Naive thymus-derived CD8-positive, alpha-beta T cell (primary cell): ENCODE data around the gene SAMD8. TPM values are rescaled to one million over a fixed set of nuclear protein-coding genes. Genes with fewer than 3 reads are reported as not detected.
A peak's percentile ranks its signal among the peaks of the same experiment; 100 is the strongest.

Experiments used
- ATAC-seq, 2 donors: fragments of 150-1000 bp; cut with Tn5 transposase in 1 of 2; sonication (Bioruptor Pico), chemical (Tn5 transposase) in 1 of 2; 1 replicate in 1 of 2; 2 replicates in 1 of 2; pipeline ENCODE4 v1.10.0; 2021; ENCODE audit warnings: mild to moderate bottlenecking in 2 of 2, moderate library complexity in 2 of 2
- POLR2A ChIA-PET: fragments of 350-600 bp; sonication (Branson Sonifier 250); formaldehyde crosslinking; loops from one replicate; lab custom pipeline; 2021; ENCODE audit warnings: antibody characterized with exemption; lab: Charles Lee
- DNase-seq, 10 donors: peaks; one replicate each; pipeline versions ENCODE4 v3.0.0 to v3.0.0-alpha.2; 2020 to 2022
- H3K27ac Mint-ChIP-seq, 10 donors: one replicate each; pipeline ENCODE4 v1.8.0; 2020 to 2022; ENCODE audit warnings: mild to moderate bottlenecking in 10 of 10, mixed read lengths in 10 of 10, moderate library complexity in 4 of 10, inconsistent platforms in 1 of 10
- H3K27me3 Mint-ChIP-seq, 5 donors: one replicate each; pipeline ENCODE4 v1.8.0; 2021 to 2022; ENCODE audit warnings: mixed read lengths in 5 of 5
- H3K36me3 Mint-ChIP-seq, 3 donors: one replicate each; pipeline ENCODE4 v1.8.0; 2020 to 2022; ENCODE audit warnings: mixed read lengths in 3 of 3, mild to moderate bottlenecking in 2 of 3, inconsistent platforms in 1 of 3
- H3K4me1 Mint-ChIP-seq, 4 donors: one replicate each; pipeline ENCODE4 v1.8.0; 2021 to 2022; ENCODE audit warnings: mixed read lengths in 4 of 4
- H3K4me3 Mint-ChIP-seq, 10 donors: one replicate each; pipeline ENCODE4 v1.8.0; 2020 to 2022; ENCODE audit warnings: mild to moderate bottlenecking in 10 of 10, mixed read lengths in 10 of 10, moderate library complexity in 6 of 10, inconsistent platforms in 1 of 10
- H3K9me3 Mint-ChIP-seq, 9 donors: one replicate each; pipeline ENCODE4 v1.8.0; 2020 to 2022; ENCODE audit warnings: mixed read lengths in 9 of 9, mild to moderate bottlenecking in 3 of 9, inconsistent platforms in 1 of 9, moderate library complexity in 1 of 9
- polyA plus RNA-seq, 3 donors: library from polyadenylated mRNA; unstranded; fragments of 300-500 nt; fragmentation: Illumina TruSeq; gene quantifications; one replicate each; pipeline ENCODE4 v1.2.3, GENCODE V29; 2021
- total RNA-seq, 8 experiments: library from RNA in 2 of 8; stranded (reverse) in 2 of 8; gene quantifications; one replicate each; pipeline ENCODE4 v1.2.3 and lab custom pipeline; 2021 to 2026

The SAMD8 gene
- total and polyA plus RNA-seq, 5 experiments from 2014 or later: 6.3 to 23.9 (median 10.6) TPM

- Mint-ChIP-seq H3K27ac (peak overlapping the region in 9 of 10 donors; percentile 8 to 89 (median 30)), H3K4me1 (peaks cover 22 to 50% (median 45%) of the 10 kb centered on the region in 4 donors), H3K27me3 (no peaks in the 10 kb centered on the region), H3K36me3 (peaks cover 3 to 9% (median 5%) of the 10 kb centered on the region in 3 donors), H3K4me3 (peak overlapping the region in 1 of 10 donors; percentile 7), H3K9me3 (peaks cover 0 to 7% (median 0%) of the 10 kb centered on the region in 9 donors)
- POLR2A ChIA-PET: interaction anchor here (0.5 to 1.6 kb wide), 2 partner anchors 27 to 356 kb away, joined by 3 read pairs; no protein-coding TSS in a partner anchor
- ATAC-seq (peak in 1 of 2 donors; percentile 38), DNase-seq (no peak)
Observed at GRCh38 chr10:75137533-75138438, 26.3 kb downstream of the SAMD8 start.

GRCh38 chr10:75140246-75140645 is 28.8 kb downstream of the SAMD8 start:
- Mint-ChIP-seq H3K4me1 (peaks cover 29 to 61% (median 60%) of the 10 kb centered on the region in 4 donors), H3K27ac (peak overlapping the region in 5 of 10 donors; percentile 12 to 72 (median 51))
- POLR2A ChIA-PET: no interaction called here

GRCh38 chr10:75143353-75143752 is 31.9 kb downstream of the SAMD8 start:
- H3K9me3 Mint-ChIP-seq: no peaks in the 10 kb centered on the region
- POLR2A ChIA-PET: interaction anchor here (0.6 to 0.7 kb wide), 2 partner anchors 67 to 147 kb away, joined by 4 to 5 read pairs; no protein-coding TSS in a partner anchor
- H3K27ac Mint-ChIP-seq: peak overlapping the region; percentile 12 to 86 (median 78)
- peaks cover 22 to 52% (median 50%) of the 10 kb centered on the region in 4 donors for H3K4me1 Mint-ChIP-seq
- peak overlapping the region in 2 of 10 donors; percentile 24 to 32 for H3K4me3 Mint-ChIP-seq
- ATAC-seq (no peak), DNase-seq (no peak)
- H3K36me3 Mint-ChIP-seq: peaks cover 0 to 5% (median 3%) of the 10 kb centered on the region in 3 donors
- H3K27me3 Mint-ChIP-seq: no peaks in the 10 kb centered on the region

More at GRCh38 chr10:75140246-75140645, 28.8 kb downstream of the SAMD8 start:
- ATAC-seq (no peak), DNase-seq (no peak)
- Mint-ChIP-seq H3K27me3 (no peaks in the 10 kb centered on the region), H3K36me3 (peaks cover 0 to 5% (median 3%) of the 10 kb centered on the region in 3 donors), H3K4me3 (no peak overlapping the region), H3K9me3 (no peaks in the 10 kb centered on the region)

- DNase-seq (peak in 4 of 10 donors; percentile 3 to 21 (median 10)), ATAC-seq (peak; percentile 65 to 69)
- Mint-ChIP-seq H3K4me3 (peak overlapping the region in 8 of 10 donors; percentile 4 to 67 (median 42)), H3K27ac (peak overlapping the region in 8 of 10 donors; percentile 17 to 88 (median 66)), H3K9me3 (no peaks in the 10 kb centered on the region), H3K27me3 (no peaks in the 10 kb centered on the region), H3K4me1 (peaks cover 21 to 49% (median 47%) of the 10 kb centered on the region in 4 donors), H3K36me3 (peaks cover 1 to 8% (median 4%) of the 10 kb centered on the region in 3 donors)
- POLR2A ChIA-PET: interaction anchor here (0.5 to 0.7 kb wide), 2 partner anchors 19 to 479 kb away, joined by 3 read pairs; no protein-coding TSS in a partner anchor
Observed at GRCh38 chr10:75145590-75145989, 34.1 kb downstream of the SAMD8 start.

- ATAC-seq: no peak
- Mint-ChIP-seq H3K36me3 (peaks cover 4 to 16% (median 5%) of the 10 kb centered on the region in 3 donors), H3K4me1 (peaks cover 22 to 51% (median 47%) of the 10 kb centered on the region in 4 donors), H3K27ac (no peak overlapping the region), H3K9me3 (no peaks in the 10 kb centered on the region), H3K4me3 (peak overlapping the region in 1 of 10 donors; percentile 27), H3K27me3 (no peaks in the 10 kb centered on the region)
- no peak for DNase-seq
- POLR2A ChIA-PET: no interaction called here
Observed at GRCh38 chr10:75146780-75147179, 35.3 kb downstream of the SAMD8 start.

GRCh38 chr10:75150656-75151055 is 39.2 kb downstream of the SAMD8 start:
- H3K9me3 Mint-ChIP-seq: no peaks in the 10 kb centered on the region
- H3K4me1 Mint-ChIP-seq: peaks cover 13 to 36% (median 30%) of the 10 kb centered on the region in 4 donors
- H3K27me3 Mint-ChIP-seq: no peaks in the 10 kb centered on the region
- H3K36me3 Mint-ChIP-seq: peaks cover 5 to 40% (median 10%) of the 10 kb centered on the region in 3 donors
- ATAC-seq (no peak), DNase-seq (no peak)
- no peak overlapping the region for H3K4me3 Mint-ChIP-seq
- peak overlapping the region in 1 of 10 donors; percentile 12 for H3K27ac Mint-ChIP-seq
- POLR2A ChIA-PET: no interaction called here

- Mint-ChIP-seq H3K4me1 (peaks cover 18 to 39% (median 30%) of the 10 kb centered on the region in 4 donors), H3K27me3 (no peaks in the 10 kb centered on the region), H3K9me3 (no peaks in the 10 kb centered on the region), H3K4me3 (no peak overlapping the region), H3K36me3 (peaks cover 0 to 21% (median 8%) of the 10 kb centered on the region in 3 donors), H3K27ac (peak overlapping the region in 6 of 10 donors; percentile 26 to 73 (median 62))
- ATAC-seq: no peak
- DNase-seq: no peak
- POLR2A ChIA-PET: interaction anchor here (0.5 kb wide), 1 partner anchor 35 kb away, joined by 9 read pairs; no protein-coding TSS in a partner anchor
Observed at GRCh38 chr10:75159519-75159918, 48.1 kb downstream of the SAMD8 start.

GRCh38 chr10:75165684-75166622 is 54.5 kb downstream of the SAMD8 start:
- Mint-ChIP-seq H3K9me3 (no peaks in the 10 kb centered on the region), H3K36me3 (peaks cover 0 to 25% (median 14%) of the 10 kb centered on the region in 3 donors), H3K4me1 (peaks cover 16 to 63% (median 55%) of the 10 kb centered on the region in 4 donors), H3K4me3 (peak overlapping the region; percentile 37 to 78 (median 72)), H3K27me3 (no peaks in the 10 kb centered on the region), H3K27ac (peak overlapping the region; percentile 70 to 89 (median 79))
- ATAC-seq: peak; percentile 67 to 80
- DNase-seq: peak in 2 of 10 donors; percentile 37 to 39
- POLR2A ChIA-PET: interaction anchor here (0.5 to 3.1 kb wide), 3 partner anchors 12 to 54 kb away, joined by 3 to 16 read pairs (median 6); partner anchors contain the start of genes SAMD8 and VDAC2

GRCh38 chr10:75166623-75166972 is 55.1 kb downstream of the SAMD8 start:
- no peaks in the 10 kb centered on the region for H3K9me3 Mint-ChIP-seq
- ATAC-seq: peak; percentile 45 to 64
- H3K4me3 Mint-ChIP-seq: peak overlapping the region; percentile 37 to 78 (median 72)

GRCh38 chr10:75168275-75168674 is 56.8 kb downstream of the SAMD8 start:
- DNase-seq: no peak
- Mint-ChIP-seq H3K27me3 (no peaks in the 10 kb centered on the region), H3K27ac (peak overlapping the region; percentile 72 to 93 (median 89)), H3K36me3 (peaks cover 0 to 27% (median 14%) of the 10 kb centered on the region in 3 donors), H3K4me3 (peak overlapping the region in 5 of 10 donors; percentile 0 to 74 (median 48)), H3K9me3 (no peaks in the 10 kb centered on the region), H3K4me1 (peaks cover 12 to 55% (median 51%) of the 10 kb centered on the region in 4 donors)
- ATAC-seq: no peak
- POLR2A ChIA-PET: interaction anchor here (0.6 to 0.7 kb wide), 2 partner anchors 60 to 73 kb away, joined by 3 to 4 read pairs; no protein-coding TSS in a partner anchor

More at GRCh38 chr10:75166623-75166972, 55.1 kb downstream of the SAMD8 start:
- DNase-seq: peak in 1 of 10 donors; percentile 25
- peak overlapping the region; percentile 70 to 89 (median 79) for H3K27ac Mint-ChIP-seq
- H3K27me3 Mint-ChIP-seq: no peaks in the 10 kb centered on the region
- peaks cover 0 to 25% (median 14%) of the 10 kb centered on the region in 3 donors for H3K36me3 Mint-ChIP-seq
- H3K4me1 Mint-ChIP-seq: peaks cover 13 to 58% (median 54%) of the 10 kb centered on the region in 4 donors
- POLR2A ChIA-PET: interaction anchor here (0.5 to 3.1 kb wide), 3 partner anchors 13 to 55 kb away, joined by 3 to 16 read pairs (median 6); partner anchors contain the start of genes SAMD8 and VDAC2

GRCh38 chr10:75170215-75170614 is 58.8 kb downstream of the SAMD8 start:
- H3K4me1 Mint-ChIP-seq: peaks cover 8 to 45% (median 40%) of the 10 kb centered on the region in 4 donors
- H3K4me3 Mint-ChIP-seq: no peak overlapping the region
- H3K9me3 Mint-ChIP-seq: no peaks in the 10 kb centered on the region
- H3K27me3 Mint-ChIP-seq: no peaks in the 10 kb centered on the region
- POLR2A ChIA-PET: no interaction called here
- peak overlapping the region in 9 of 10 donors; percentile 17 to 86 (median 67) for H3K27ac Mint-ChIP-seq
- no peak for DNase-seq
- peaks cover 0 to 32% (median 18%) of the 10 kb centered on the region in 3 donors for H3K36me3 Mint-ChIP-seq
- ATAC-seq: no peak
